K562 (cell line): Measurements from ENCODE around the gene HMOX1. TPM values are rescaled to one million over a fixed set of nuclear protein-coding genes. Genes with fewer than 3 reads are reported as not detected.

Experiments
- CCNT2 ChIP-seq: IDR thresholded peaks from 2 replicates; pipeline ENCODE4 v1.6.1; 2011; ENCODE audit warnings: borderline replicate concordance, low read depth, mild to moderate bottlenecking, moderate library complexity, mixed read lengths, low read length; ENCODE audit not compliant: insufficient read length; ENCODE audit errors: extremely low read depth
- FOXO4 ChIP-seq: fragments of 450-650 bp; formaldehyde crosslinking; IDR thresholded peaks from 2 replicates; pipeline ENCODE4 v1.4.0; 2020; ENCODE audit warnings: mild to moderate bottlenecking, moderate library complexity
- MYBL2 ChIP-seq, 2 experiments: fragments of 450-650 bp in 1 of 2; sonication (generic) in 1 of 2; formaldehyde crosslinking in 1 of 2; IDR thresholded peaks; 2 replicates each; pipeline versions ENCODE4 v1.6.1 to v1.8.1; 2017 to 2022; ENCODE audit warnings: borderline replicate concordance in 1 of 2, inconsistent platforms in 1 of 2, low read depth in 1 of 2, mild to moderate bottlenecking in 1 of 2, missing genetic modification reagents in 1 of 2, moderate library complexity in 1 of 2
- TAL1 ChIP-seq: fragments of 450-650 bp; IDR thresholded peaks from 2 replicates; pipeline ENCODE4 v1.6.1; 2016; ENCODE audit warnings: mild to moderate bottlenecking
- TFAP4 ChIP-seq: sonication (generic); formaldehyde crosslinking; IDR thresholded peaks from 2 replicates; pipeline ENCODE4 v1.8.0; 2022; ENCODE audit warnings: missing genetic modification reagents, mild to moderate bottlenecking, moderate library complexity, borderline replicate concordance
- ZBTB49 ChIP-seq: sonication (generic); formaldehyde crosslinking; IDR thresholded peaks from 2 replicates; pipeline ENCODE4 v1.8.0; 2022; ENCODE audit warnings: missing genetic modification reagents, mild to moderate bottlenecking, borderline replicate concordance
- polyA plus RNA-seq, 8 experiments: library from polyadenylated mRNA; depleted of rRNA in 4 of 8; stranded (reverse) in 5 of 8; unstranded in 3 of 8; fragments of >200 nt; fragmentation: Nextera tagmentation in 2 of 8; fragmentation: Illumina TruSeq in 1 of 8; extraction: Ambion mirVana in 2 of 8; extraction: Trizol in 1 of 8; gene quantifications; 2 replicates each; pipeline versions ENCODE4 v1.2.1 to v1.2.3, GENCODE V29; 2011 to 2014; ENCODE audit warnings: inconsistent platforms in 1 of 8, missing spikeins in 1 of 8
- total RNA-seq, 7 experiments: library from RNA; depleted of rRNA in 6 of 7; stranded (reverse); fragments of >200 nt in 6 of 7; fragmentation: Illumina TruSeq in 2 of 7; extraction: Trizol in 2 of 7; gene quantifications; 2 replicates each; pipeline versions ENCODE4 v1.2.1 to v1.2.3, GENCODE V29; 2011 to 2021; ENCODE audit warnings: low replicate concordance in 1 of 7

Gene HMOX1
- total and polyA plus RNA-seq, 9 of the 15 experiments (the other 6 are each of a cell fraction or from before 2014, with no cell fraction given): not detected

GRCh38 chr22:35426801-35427140, 45.9 kb downstream of the HMOX1 start (continued):
- no peak for TF ChIP-seq ZBTB49 (CRISPR knock-in tag)
- TF ChIP-seq MYBL2 (IDR thresholded peaks at IDR 0.05; ENCODE audit: low read depth): no peak
- no peak for TF ChIP-seq MYBL2 (CRISPR knock-in tag; IDR thresholded peaks at IDR 0.05; ENCODE audit: borderline replicate concordance)
- TF ChIP-seq CCNT2: no peak
- TF ChIP-seq FOXO4: no peak
- no peak for TF ChIP-seq TFAP4
- TF ChIP-seq TAL1: no peak
